NCI-H187 treated with DMSO at 0.1 percent for 48 hours (cell line): ENCODE measurements around the gene ATRN.

Experiments
- DNase-seq: peaks from one replicate; lab custom pipeline; 2025; lab: John Stamatoyannopoulos, UW

ATRN gene

GRCh38 chr20:3696745-3697587, 226.1 kb downstream of the ATRN start:
- no peak for DNase-seq

GRCh38 chr20:3697588-3698305, 226.9 kb downstream of the ATRN start:
- no peak for DNase-seq

- DNase-seq, result no peak
These were observed 227.8 kb downstream of the ATRN start for GRCh38 chr20:3698591-3699001.

- DNase-seq, result no peak
These were observed 228.2 kb downstream of the ATRN start for GRCh38 chr20:3699037-3699436.
